Karpas-422 (cell line): ENCODE measurements around the gene CCDC81. TPM values are rescaled to one million over a fixed set of nuclear protein-coding genes. Genes with fewer than 3 reads are reported as not detected.
"Not testable (repeated sequence)": the region's sequence is repeated elsewhere in the genome, so short reads cannot be mapped to it uniquely, and the experiment has no call there.

ENCODE experiments used
- DNase-seq: peaks from one replicate; pipeline ENCODE4 v3.0.0-alpha.2; 2015
- H2AFZ ChIP-seq: fragments of 200-600 bp; sonication (generic); 2 replicates; pipeline ENCODE4 v1.6.1; 2014; ENCODE audit warnings: antibody characterized with exemption, low read length, mixed read lengths
- H3K27ac ChIP-seq: fragments of 200-600 bp; sonication (generic); 2 replicates; pipeline ENCODE4 v1.5.1; 2014; ENCODE audit warnings: mild to moderate bottlenecking, low read length, moderate library complexity
- H3K27me3 ChIP-seq: fragments of 200-600 bp; sonication (generic); 2 replicates; pipeline ENCODE4 v1.6.1; 2014; ENCODE audit warnings: low read length, mixed read lengths
- H3K36me3 ChIP-seq: fragments of 200-600 bp; sonication (generic); 2 replicates; pipeline ENCODE4 v1.6.1; 2014; ENCODE audit warnings: low read length, mixed read lengths; ENCODE audit not compliant: insufficient read depth
- H3K4me1 ChIP-seq: fragments of 200-600 bp; sonication (generic); 2 replicates; pipeline ENCODE4 v1.6.1; 2014; ENCODE audit warnings: mild to moderate bottlenecking, low read length, mixed read lengths
- H3K4me2 ChIP-seq: fragments of 200-600 bp; sonication (generic); 2 replicates; pipeline ENCODE4 v1.6.1; 2014; ENCODE audit warnings: low read length, low read depth, mild to moderate bottlenecking; ENCODE audit not compliant: poor library complexity, severe bottlenecking
- H3K4me3 ChIP-seq: fragments of 200-600 bp; sonication (generic); 2 replicates; pipeline ENCODE4 v1.5.1; 2014; ENCODE audit warnings: mild to moderate bottlenecking, antibody characterized with exemption, low read length, mixed read lengths
- H3K79me2 ChIP-seq: fragments of 200-600 bp; sonication (generic); 2 replicates; pipeline ENCODE4 v1.6.1; 2014; ENCODE audit warnings: mild to moderate bottlenecking, low read length, mixed read lengths
- H3K9ac ChIP-seq: fragments of 200-600 bp; sonication (generic); 2 replicates; pipeline ENCODE4 v1.6.0; 2014; ENCODE audit warnings: low read length
- H3K9me2 ChIP-seq: fragments of 200-600 bp; sonication (generic), shearing (Covaris generic); replicated peaks from 2 replicates; pipeline ENCODE4 v1.6.0; 2014; ENCODE audit warnings: mild to moderate bottlenecking, low read length, moderate library complexity; ENCODE audit not compliant: insufficient read depth
- H3K9me3 ChIP-seq: fragments of 300-700, 200-600 bp; sonication (generic); 2 replicates; pipeline ENCODE4 v1.6.1; 2014; ENCODE audit warnings: low read length, mixed read lengths
- H4K20me1 ChIP-seq: fragments of 200-600 bp; sonication (generic); 2 replicates; pipeline ENCODE4 v1.6.1; 2014; ENCODE audit warnings: mild to moderate bottlenecking, antibody characterized with exemption, low read length, low read depth; ENCODE audit not compliant: insufficient read depth
- total RNA-seq: library from RNA; depleted of rRNA; stranded (reverse); fragments of >200 nt; shearing (Covaris generic); gene quantifications from 2 replicates; pipeline ENCODE4 v1.2.3, GENCODE V29; 2014; ENCODE audit warnings: low replicate concordance; rRNA removed

The CCDC81 gene
- 1.2 and 1.6 TPM in 2 replicates for total RNA-seq

- Histone ChIP-seq H3K27ac (no peak within 1 kb of the TSS), H3K36me3 (no peaks in the 10 kb centered on the region), H3K9ac (no peak within 1 kb of the TSS), H3K4me1 (no peaks in the 10 kb centered on the region), H3K9me3 (peaks cover 2% of the 10 kb centered on the region; the same call in 1 of the 2 replicates), H3K27me3 (no peaks in the 10 kb centered on the region), H3K4me2 (no peak within 1 kb of the TSS), H2AFZ (no peak within 1 kb of the TSS), H4K20me1 (no peaks in the 10 kb centered on the region), H3K4me3 (no peak within 1 kb of the TSS), H3K79me2 (no peaks in the 10 kb centered on the region), H3K9me2 (no peaks in the 10 kb centered on the region)
- DNase-seq, result no peak
Observed at GRCh38 chr11:86374586-86374985, at the start of gene CCDC81. CCDC81 (plus strand) TSS chr11:86374887; CDS start chr11:86375164, 277 bp downstream.

DNA sequence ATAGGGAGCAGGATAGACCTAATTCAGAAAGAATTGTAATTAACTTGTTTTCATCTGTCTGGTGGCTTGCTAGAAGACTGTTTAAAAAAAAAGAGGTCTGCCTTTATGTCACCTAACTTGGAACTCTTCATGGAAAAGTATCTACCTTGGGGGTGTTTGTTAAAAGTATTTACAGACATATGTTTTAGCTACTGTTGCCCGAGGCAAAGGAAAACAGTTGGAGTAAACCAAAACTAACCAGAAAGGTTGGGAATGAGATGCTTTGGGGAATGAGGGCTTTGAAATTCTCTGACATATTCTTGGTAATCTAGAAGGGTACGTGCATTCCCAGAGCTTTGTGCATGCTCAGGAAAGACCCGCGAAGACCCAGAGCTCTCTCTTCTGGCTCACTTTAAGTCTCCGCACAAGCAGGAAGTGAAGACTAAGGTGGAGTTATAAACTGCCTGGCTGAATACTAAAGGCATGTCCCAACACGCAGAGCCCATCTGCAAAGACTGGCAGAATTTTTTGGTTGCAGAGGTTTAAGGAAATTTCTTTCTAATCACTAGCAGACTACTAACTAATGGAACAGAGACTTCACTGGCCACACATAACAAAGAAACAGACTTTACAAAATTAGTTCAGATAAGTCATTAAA, 39.4 kb upstream of the CCDC81 start:
- Histone ChIP-seq H3K9me2 (no peaks in the 10 kb centered on the region), H3K36me3 (peaks cover 48% of the 10 kb centered on the region), H3K79me2 (peaks cover 33% of the 10 kb centered on the region), H3K27me3 (no peaks in the 10 kb centered on the region), H3K4me3 (no peak overlapping the region), H3K4me2 (no peak overlapping the region), H3K4me1 (no peaks in the 10 kb centered on the region), H3K27ac (no peak overlapping the region), H4K20me1 (no peaks in the 10 kb centered on the region), H3K9ac (no peak overlapping the region), H2AFZ (no peak overlapping the region), H3K9me3 (no peaks in the 10 kb centered on the region)
- DNase-seq, result no peak

DNA sequence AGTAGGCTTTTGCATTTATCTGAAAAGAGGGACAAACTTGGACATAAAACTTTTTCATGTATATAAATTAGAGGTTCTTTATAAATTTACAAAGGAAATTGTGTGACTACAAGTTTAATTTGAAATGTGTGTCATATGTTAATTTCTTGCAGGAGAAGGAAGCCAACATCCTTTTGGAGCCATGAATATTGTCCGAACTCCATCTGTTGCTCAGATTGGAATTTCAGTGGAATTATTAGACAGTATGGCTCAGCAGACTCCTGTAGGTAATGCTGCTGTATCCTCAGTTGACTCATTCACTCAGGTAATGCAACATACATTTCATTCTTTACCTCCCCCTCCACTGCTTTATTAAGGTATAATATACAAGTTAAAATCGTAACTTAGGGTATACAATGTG, 37.5 kb upstream of the CCDC81 start:
- Histone ChIP-seq H3K9me2 (no peaks in the 10 kb centered on the region), H3K36me3 (peaks cover 47% of the 10 kb centered on the region), H2AFZ (no peak overlapping the region)

DNA sequence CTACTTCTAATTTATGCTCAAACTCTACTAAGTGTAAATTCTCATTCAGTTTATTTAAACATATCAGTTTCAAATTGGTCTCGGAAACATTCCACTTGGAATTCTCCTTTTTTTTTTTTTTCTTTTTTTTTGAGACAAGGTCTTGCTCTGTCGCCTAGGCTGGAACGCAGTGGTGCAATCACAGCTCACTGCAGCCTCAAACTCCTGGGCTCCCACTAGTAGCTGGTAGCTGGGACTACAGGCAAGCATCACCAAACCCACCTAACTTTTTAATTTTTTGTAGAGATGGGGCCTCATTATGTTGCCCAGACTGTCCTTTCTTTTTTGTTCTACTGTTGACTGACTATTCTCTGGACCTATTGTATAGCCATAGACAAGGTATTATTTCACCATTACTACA, 33.3 kb upstream of the CCDC81 start:
- H3K27ac ChIP-seq, result no peak overlapping the region
- DNase-seq, result peak; percentile 39
- no peaks in the 10 kb centered on the region for H4K20me1 ChIP-seq
- H3K9ac ChIP-seq, result no peak overlapping the region
- no peaks in the 10 kb centered on the region for H3K9me2 ChIP-seq
- no peaks in the 10 kb centered on the region for H3K4me1 ChIP-seq
- no peaks in the 10 kb centered on the region for H3K9me3 ChIP-seq
- no peak overlapping the region for H2AFZ ChIP-seq
- peaks cover 48% of the 10 kb centered on the region for H3K36me3 ChIP-seq
- no peak overlapping the region for H3K4me2 ChIP-seq
- H3K79me2 ChIP-seq, result peaks cover 37% of the 10 kb centered on the region
- H3K4me3 ChIP-seq, result no peak overlapping the region
- H3K27me3 ChIP-seq, result no peaks in the 10 kb centered on the region

More for the DNA sequence above, 37.5 kb upstream of the CCDC81 start:
- DNase-seq, result no peak
- no peaks in the 10 kb centered on the region for H3K4me1 ChIP-seq
- peaks cover 34% of the 10 kb centered on the region for H3K79me2 ChIP-seq
- no peak overlapping the region for H3K27ac ChIP-seq
- no peaks in the 10 kb centered on the region for H3K9me3 ChIP-seq
- H3K9ac ChIP-seq, result no peak overlapping the region
- no peaks in the 10 kb centered on the region for H3K27me3 ChIP-seq
- no peak overlapping the region for H3K4me2 ChIP-seq
- H3K4me3 ChIP-seq, result no peak overlapping the region
- H4K20me1 ChIP-seq, result no peaks in the 10 kb centered on the region

- no peaks in the 10 kb centered on the region for H3K9me3 ChIP-seq
- H3K27me3 ChIP-seq, result no peaks in the 10 kb centered on the region
- H4K20me1 ChIP-seq, result no peaks in the 10 kb centered on the region
- H3K9ac ChIP-seq, result no peak overlapping the region
- no peak overlapping the region for H3K4me2 ChIP-seq
- peaks cover 30% of the 10 kb centered on the region for H3K36me3 ChIP-seq
- peaks cover 10% of the 10 kb centered on the region for H3K4me1 ChIP-seq
- peaks cover 24% of the 10 kb centered on the region for H3K79me2 ChIP-seq
- no peak overlapping the region for H3K27ac ChIP-seq
- peak; percentile 52 for DNase-seq
- H3K9me2 ChIP-seq, result no peaks in the 10 kb centered on the region
- H2AFZ ChIP-seq, result no peak overlapping the region
- no peak overlapping the region for H3K4me3 ChIP-seq
Observed at GRCh38 chr11:86346513-86346912, 28.2 kb upstream of the CCDC81 start.

DNA sequence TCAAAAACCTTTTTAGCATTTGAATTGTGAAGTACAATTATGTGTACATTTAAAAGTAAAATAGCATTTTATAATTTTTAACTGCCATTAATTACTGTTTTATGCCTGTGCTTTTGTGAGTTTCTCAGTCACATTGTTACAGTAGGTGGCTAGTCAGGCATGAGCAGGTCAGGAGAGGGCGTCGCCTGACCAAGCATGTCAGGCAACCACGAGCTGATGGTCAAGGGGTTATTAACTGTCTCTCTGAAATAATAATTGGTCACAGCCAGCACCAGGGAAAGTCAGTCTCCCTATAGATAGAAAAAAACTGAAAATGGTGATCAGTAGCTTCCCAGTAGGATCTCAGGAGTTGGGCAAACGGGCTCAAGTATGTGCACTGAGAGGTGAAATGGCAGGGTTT, 19.4 kb upstream of the CCDC81 start:
- Histone ChIP-seq H3K4me3 (no peak overlapping the region), H2AFZ (no peak overlapping the region), H3K9me2 (no peaks in the 10 kb centered on the region), H3K27me3 (no peaks in the 10 kb centered on the region; the same call in 1 of the 2 replicates), H3K36me3 (no peaks in the 10 kb centered on the region), H3K4me2 (no peak overlapping the region), H3K9me3 (no peaks in the 10 kb centered on the region), H3K9ac (no peak overlapping the region), H3K4me1 (no peaks in the 10 kb centered on the region), H4K20me1 (no peaks in the 10 kb centered on the region), H3K27ac (no peak overlapping the region), H3K79me2 (no peaks in the 10 kb centered on the region)
- no peak for DNase-seq

DNA sequence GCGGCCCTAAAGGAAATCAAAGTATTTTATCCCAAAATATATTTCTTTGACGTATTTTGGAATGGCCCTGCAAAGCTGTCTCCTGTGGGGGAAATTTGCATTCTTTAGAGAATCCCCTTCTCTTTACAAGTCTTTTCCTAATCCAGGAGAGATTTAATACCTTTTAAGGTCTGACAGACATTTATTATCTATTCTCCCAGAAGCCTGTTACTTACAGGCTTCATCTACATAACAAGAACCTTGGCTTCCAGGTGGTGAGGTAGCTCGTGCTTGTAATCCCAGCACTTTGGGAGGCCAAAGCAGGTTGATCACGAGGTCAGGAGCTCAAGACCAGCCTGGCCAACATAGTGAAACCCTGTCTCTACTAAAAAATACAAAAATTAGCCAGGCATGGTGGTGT, 17.3 kb upstream of the CCDC81 start:
- not testable (repeated sequence) for H3K36me3 ChIP-seq, H3K79me2 ChIP-seq, DNase-seq, H3K9me3 ChIP-seq, H3K4me1 ChIP-seq, H3K27ac ChIP-seq, H3K4me3 ChIP-seq, H3K9ac ChIP-seq, H4K20me1 ChIP-seq, H3K9me2 ChIP-seq, H2AFZ ChIP-seq, H3K4me2 ChIP-seq, H3K27me3 ChIP-seq

DNA sequence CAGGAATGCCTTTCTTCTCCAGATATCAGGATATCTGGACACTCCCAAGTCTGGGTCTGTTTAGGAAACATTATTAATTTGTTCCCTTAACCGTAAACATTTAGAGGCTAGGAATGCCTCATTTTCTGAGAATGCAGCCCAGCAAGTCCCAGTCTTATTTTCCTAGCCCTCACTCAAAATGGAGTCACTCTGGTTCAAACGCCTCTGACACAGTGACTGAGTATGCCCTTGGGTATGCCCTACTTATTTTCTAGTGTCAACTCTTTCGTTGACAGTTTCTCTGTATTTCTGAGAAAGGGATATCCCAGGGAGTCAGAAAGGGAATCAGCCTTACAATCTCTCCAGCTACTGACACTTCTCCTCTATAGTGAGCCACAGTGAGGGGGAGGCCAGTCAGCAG, 16.0 kb upstream of the CCDC81 start:
- Histone ChIP-seq H3K36me3 (no peaks in the 10 kb centered on the region), H3K9ac (no peak overlapping the region), H3K9me2 (no peaks in the 10 kb centered on the region), H3K79me2 (no peaks in the 10 kb centered on the region), H3K27ac (no peak overlapping the region), H2AFZ (no peak overlapping the region), H3K9me3 (no peaks in the 10 kb centered on the region), H3K27me3 (peaks cover 4% of the 10 kb centered on the region), H3K4me2 (no peak overlapping the region), H3K4me3 (no peak overlapping the region), H4K20me1 (no peaks in the 10 kb centered on the region), H3K4me1 (no peaks in the 10 kb centered on the region)
- no peak for DNase-seq
